ENCODE data around the gene BIRC5.
A peak's percentile ranks its signal among the peaks of the same experiment; 100 is the strongest.

DNA sequence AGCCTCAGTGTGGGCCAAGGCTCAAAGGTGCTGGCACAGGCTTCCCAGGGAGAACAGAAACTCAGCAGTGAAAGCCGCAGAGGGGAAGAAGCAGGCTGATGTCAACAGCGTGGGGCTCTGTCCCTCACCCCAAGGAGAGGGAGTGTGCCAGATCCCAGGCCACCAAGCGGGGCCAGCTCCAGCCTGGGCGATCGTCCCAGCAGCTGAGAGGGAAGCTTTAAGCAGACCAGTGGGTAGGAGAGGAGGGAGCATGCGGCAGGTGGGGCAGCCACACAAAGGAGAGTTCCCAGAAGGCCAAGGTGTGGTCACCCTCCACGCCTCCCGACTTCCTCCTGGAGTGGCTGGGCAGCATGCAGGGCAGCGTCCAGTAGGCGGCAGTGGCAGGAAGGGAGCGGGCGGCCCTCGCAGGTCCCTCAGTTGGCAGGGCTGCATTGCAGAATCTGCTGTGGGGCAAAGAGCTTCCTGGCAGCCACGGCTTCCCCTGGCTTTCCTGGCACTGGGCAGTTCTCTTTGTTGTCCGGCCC is 39.6 kb upstream of the BIRC5 start:
- TF ChIP-seq, protein P1, sequence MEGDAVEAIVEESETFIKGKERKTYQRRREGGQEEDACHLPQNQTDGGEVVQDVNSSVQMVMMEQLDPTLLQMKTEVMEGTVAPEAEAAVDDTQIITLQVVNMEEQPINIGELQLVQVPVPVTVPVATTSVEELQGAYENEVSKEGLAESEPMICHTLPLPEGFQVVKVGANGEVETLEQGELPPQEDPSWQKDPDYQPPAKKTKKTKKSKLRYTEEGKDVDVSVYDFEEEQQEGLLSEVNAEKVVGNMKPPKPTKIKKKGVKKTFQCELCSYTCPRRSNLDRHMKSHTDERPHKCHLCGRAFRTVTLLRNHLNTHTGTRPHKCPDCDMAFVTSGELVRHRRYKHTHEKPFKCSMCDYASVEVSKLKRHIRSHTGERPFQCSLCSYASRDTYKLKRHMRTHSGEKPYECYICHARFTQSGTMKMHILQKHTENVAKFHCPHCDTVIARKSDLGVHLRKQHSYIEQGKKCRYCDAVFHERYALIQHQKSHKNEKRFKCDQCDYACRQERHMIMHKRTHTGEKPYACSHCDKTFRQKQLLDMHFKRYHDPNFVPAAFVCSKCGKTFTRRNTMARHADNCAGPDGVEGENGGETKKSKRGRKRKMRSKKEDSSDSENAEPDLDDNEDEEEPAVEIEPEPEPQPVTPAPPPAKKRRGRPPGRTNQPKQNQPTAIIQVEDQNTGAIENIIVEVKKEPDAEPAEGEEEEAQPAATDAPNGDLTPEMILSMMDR (IDR thresholded peaks at IDR 0.05; ENCODE audit: low read depth, low read length, poor library complexity, severe bottlenecking), result peak; percentile 4
- no peak for TF ChIP-seq EZH2phosphoT487 (IDR thresholded peaks at IDR 0.05; ENCODE audit: borderline replicate concordance, low read length)
